ENCODE measurements around the gene RALGAPA2. TPM values are rescaled to one million over a fixed set of nuclear protein-coding genes. Genes with fewer than 3 reads are reported as not detected.
"Not testable (repeated sequence)": the region's sequence is repeated elsewhere in the genome, so short reads cannot be mapped to it uniquely, and the experiment has no call there.

Gene RALGAPA2
- total RNA-seq, 1 donor from 2014 or later = 52.0 TPM

- intact Hi-C loops (cut with DNase I) = no loop called here
- ATAC-seq (no peak), DNase-seq (ENCODE audit: low spot score) (no peak)
Observed at GRCh38 chr20:20557406-20557805, 155.0 kb downstream of the RALGAPA2 start.

- intact Hi-C loops (cut with DNase I) = no loop called here
- no peak for DNase-seq (ENCODE audit: low spot score)
- ATAC-seq = no peak
Observed at GRCh38 chr20:20555838-20556237, 156.6 kb downstream of the RALGAPA2 start.

- DNase-seq (ENCODE audit: low spot score) = no peak
- no peak for ATAC-seq
- intact Hi-C loops (cut with DNase I) = no loop called here
Observed at GRCh38 chr20:20554951-20555350, 157.5 kb downstream of the RALGAPA2 start.

- intact Hi-C loops (cut with DNase I) = no loop called here
- no peak for DNase-seq (ENCODE audit: low spot score)
- no peak for ATAC-seq
Observed at GRCh38 chr20:20553541-20553940, 158.9 kb downstream of the RALGAPA2 start.

- ATAC-seq (no peak), DNase-seq (ENCODE audit: low spot score) (no peak)
- intact Hi-C loops (cut with DNase I) = no loop called here
Observed at GRCh38 chr20:20552076-20552475, 160.4 kb downstream of the RALGAPA2 start.

- DNase-seq (ENCODE audit: low spot score) = no peak
- intact Hi-C loops (cut with DNase I) = no loop called here
- ATAC-seq = no peak
Observed at GRCh38 chr20:20551409-20551808, 161.0 kb downstream of the RALGAPA2 start.

- no peak for ATAC-seq
- intact Hi-C loops (cut with DNase I) = no loop called here
- no peak for DNase-seq (ENCODE audit: low spot score)
Observed at GRCh38 chr20:20549704-20550103, 162.7 kb downstream of the RALGAPA2 start.

GRCh38 chr20:20549267-20549612 lies 163.2 kb downstream of the RALGAPA2 start:
- ATAC-seq (no peak), DNase-seq (ENCODE audit: low spot score) (no peak)
- intact Hi-C loops (cut with DNase I) = no loop called here

- intact Hi-C loops (cut with DNase I) = no loop called here
- DNase-seq (ENCODE audit: low spot score) = no peak
- no peak for ATAC-seq
Observed at GRCh38 chr20:20548527-20549266, 163.7 kb downstream of the RALGAPA2 start.

- DNase-seq (ENCODE audit: low spot score) (no peak), ATAC-seq (no peak)
- intact Hi-C loops (cut with DNase I) = no loop called here
Observed at GRCh38 chr20:20547876-20548266, 164.6 kb downstream of the RALGAPA2 start.

- intact Hi-C loops (cut with DNase I) = no loop called here
- DNase-seq (ENCODE audit: low spot score) = no peak
- ATAC-seq = no peak
Observed at GRCh38 chr20:20547221-20547875, 165.1 kb downstream of the RALGAPA2 start.

GRCh38 chr20:20546402-20546801 lies 166.0 kb downstream of the RALGAPA2 start:
- intact Hi-C loops (cut with DNase I) = no loop called here
- no peak for ATAC-seq
- no peak for DNase-seq (ENCODE audit: low spot score)

- DNase-seq (ENCODE audit: low spot score); intact Hi-C loops (cut with DNase I); ATAC-seq: not testable (repeated sequence)
Observed at GRCh38 chr20:20543348-20543747, 169.1 kb downstream of the RALGAPA2 start.

- DNase-seq (ENCODE audit: low spot score) (no peak), ATAC-seq (no peak)
- intact Hi-C loops (cut with DNase I) = no loop called here
Observed at GRCh38 chr20:20536240-20536933, 176.1 kb downstream of the RALGAPA2 start.

GRCh38 chr20:20535051-20535450 lies 177.4 kb downstream of the RALGAPA2 start:
- no peak for DNase-seq (ENCODE audit: low spot score)
- intact Hi-C loops (cut with DNase I) = no loop called here
- ATAC-seq = no peak

- intact Hi-C loops (cut with DNase I) = no loop called here
- DNase-seq (ENCODE audit: low spot score) (no peak), ATAC-seq (no peak)
Observed at GRCh38 chr20:20531283-20531682, 181.2 kb downstream of the RALGAPA2 start.

GRCh38 chr20:20530428-20531151 lies 181.9 kb downstream of the RALGAPA2 start:
- DNase-seq (ENCODE audit: low spot score) (no peak), ATAC-seq (no peak)
- intact Hi-C loops (cut with DNase I) = no loop called here

- DNase-seq (ENCODE audit: low spot score) (no peak), ATAC-seq (no peak)
- intact Hi-C loops (cut with DNase I) = no loop called here
Observed at GRCh38 chr20:20529597-20529996, 182.8 kb downstream of the RALGAPA2 start.

GRCh38 chr20:20528861-20529260 lies 183.6 kb downstream of the RALGAPA2 start:
- intact Hi-C loops (cut with DNase I) = no loop called here
- ATAC-seq = no peak
- no peak for DNase-seq (ENCODE audit: low spot score)

GRCh38 chr20:20527661-20528060 lies 184.8 kb downstream of the RALGAPA2 start:
- intact Hi-C loops (cut with DNase I) = no loop called here
- DNase-seq (ENCODE audit: low spot score) = no peak
- ATAC-seq = no peak

All from sciatic nerve (tissue), 2 donors.